AG04450 (cell line): Measurements from ENCODE around the gene MAGEB17. TPM values are rescaled to one million over a fixed set of nuclear protein-coding genes. Genes with fewer than 3 reads are reported as not detected.

Experiments
- CTCF ChIA-PET: fragments of 300-600, 350-600 bp; formaldehyde crosslinking; extraction: SDS; loops from one replicate; lab custom pipeline; 2022; ENCODE audit warnings: antibody characterized with exemption, inconsistent platforms; lab: Charles Lee
- POLR2A ChIA-PET: fragments of 350-600 bp; formaldehyde crosslinking; extraction: SDS; loops from one replicate; lab custom pipeline; 2021; ENCODE audit warnings: antibody characterized with exemption, inconsistent platforms; lab: Yijun Ruan, JAX
- DNase-seq: peaks from one replicate; pipeline ENCODE4 v3.0.0-alpha.2; 2011; ENCODE audit warnings: low read depth, low spot score
- H3K27ac ChIP-seq: one replicate; pipeline ENCODE4 v1.5.1; 2012; ENCODE audit warnings: low read depth, low read length, control low read depth
- H3K27me3 ChIP-seq: one replicate; pipeline ENCODE4 v1.6.0; 2012; ENCODE audit warnings: low read length; ENCODE audit not compliant: control insufficient read depth, insufficient read depth
- H3K4me3 ChIP-seq: 2 replicates; pipeline ENCODE4 v1.5.1; 2011; ENCODE audit warnings: mild to moderate bottlenecking, low read depth, low read length, control low read depth
- H3K9me3 ChIP-seq: 2 replicates; pipeline ENCODE4 v1.5.1; 2012; ENCODE audit warnings: low read length; ENCODE audit not compliant: control insufficient read depth, insufficient read depth
- CTCF ChIP-seq: IDR thresholded peaks from 2 replicates; pipeline ENCODE4 v1.5.1; 2011; ENCODE audit warnings: low read depth, low read length, control low read depth, inconsistent platforms
- polyA plus RNA-seq: library from polyadenylated mRNA; depleted of rRNA; stranded (reverse); fragments of >200 nt; gene quantifications from 2 replicates; pipeline ENCODE4 v1.2.3, GENCODE V29; 2011

The MAGEB17 gene
- polyA plus RNA-seq, 1 experiment, result 0.05 TPM

- Histone ChIP-seq H3K27ac (no peak overlapping the region), H3K4me3 (no peak overlapping the region), H3K27me3 (no peaks in the 10 kb centered on the region), H3K9me3 (no peaks in the 10 kb centered on the region; the same call in 1 of the 2 replicates)
- ChIA-PET POLR2A (no interaction called here), CTCF (no interaction called here)
- TF ChIP-seq CTCF, result no peak
- DNase-seq, result no peak
Observed at GRCh38 chrX:16164748-16165147, 2.5 kb upstream of the MAGEB17 start.

GRCh38 chrX:16171039-16171438 lies 3.8 kb downstream of the MAGEB17 start:
- CTCF ChIA-PET, result no interaction called here
- no peak overlapping the region for H3K4me3 ChIP-seq
- H3K27ac ChIP-seq, result no peak overlapping the region
- TF ChIP-seq CTCF, result no peak
- no peaks in the 10 kb centered on the region for H3K27me3 ChIP-seq
- POLR2A ChIA-PET, result no interaction called here
- no peaks in the 10 kb centered on the region; the same call in 1 of the 2 replicates for H3K9me3 ChIP-seq
- DNase-seq, result no peak

- ChIA-PET POLR2A (no interaction called here), CTCF (no interaction called here)
- H3K9me3 ChIP-seq, result no peaks in the 10 kb centered on the region; the same call in 1 of the 2 replicates
- H3K27ac ChIP-seq, result no peak overlapping the region
- no peaks in the 10 kb centered on the region for H3K27me3 ChIP-seq
- no peak overlapping the region for H3K4me3 ChIP-seq
- TF ChIP-seq CTCF, result no peak
- DNase-seq, result no peak
Observed at GRCh38 chrX:16171944-16172343, 4.7 kb downstream of the MAGEB17 start.

- POLR2A ChIA-PET, result no interaction called here
- Histone ChIP-seq H3K27ac (no peak overlapping the region), H3K4me3 (no peak overlapping the region), H3K9me3 (no peaks in the 10 kb centered on the region; the same call in 1 of the 2 replicates), H3K27me3 (no peaks in the 10 kb centered on the region)
- DNase-seq, result no peak
- TF ChIP-seq CTCF, result no peak
- CTCF ChIA-PET, result no interaction called here
Observed at GRCh38 chrX:16172391-16172790, 5.1 kb downstream of the MAGEB17 start.

- Histone ChIP-seq H3K27me3 (no peaks in the 10 kb centered on the region), H3K4me3 (no peak overlapping the region), H3K9me3 (no peaks in the 10 kb centered on the region), H3K27ac (no peak overlapping the region)
- TF ChIP-seq CTCF, result no peak
- ChIA-PET POLR2A (interaction anchor here (0.7 kb wide), 1 partner anchor 512 kb away, joined by 3 read pairs; no protein-coding TSS in a partner anchor), CTCF (no interaction called here)
- no peak for DNase-seq
Observed at GRCh38 chrX:16175329-16176061, 8.2 kb downstream of the MAGEB17 start.
